B cell (primary cell): ENCODE data around the gene FAM162A. TPM values are rescaled to one million over a fixed set of nuclear protein-coding genes. Genes with fewer than 3 reads are reported as not detected.
A peak's percentile ranks its signal among the peaks of the same experiment; 100 is the strongest.

Experiments used
- ATAC-seq: fragments of 200-7000 bp; cut with Tn5 transposase; one replicate; pipeline ENCODE4 v1.10.0; 2021; ENCODE audit warnings: low read depth, mild to moderate bottlenecking, moderate number of reproducible peaks, moderate library complexity
- CTCF ChIA-PET: fragments of 350-600 bp; sonication (Branson Sonifier 250); formaldehyde crosslinking; loops from one replicate; lab custom pipeline; 2021; ENCODE audit warnings: antibody characterized with exemption, inconsistent platforms; lab: Charles Lee
- POLR2A ChIA-PET: fragments of 350-600 bp; sonication (Branson Sonifier 250); formaldehyde crosslinking; loops from one replicate; lab custom pipeline; 2021; ENCODE audit warnings: antibody characterized with exemption; lab: Charles Lee
- DNase-seq: peaks from one replicate; pipeline ENCODE4 v3.0.0; 2013
- H2AFZ ChIP-seq: 2 replicates; pipeline ENCODE4 v1.6.1; 2012; ENCODE audit warnings: mild to moderate bottlenecking, low read depth, low read length; ENCODE audit not compliant: insufficient read depth, poor library complexity, severe bottlenecking
- H3K27ac ChIP-seq, 2 donors: 1 replicate in 1 of 2; 2 replicates in 1 of 2; pipeline ENCODE4 v1.5.1; 2012 to 2013; ENCODE audit warnings: low read length in 2 of 2, mild to moderate bottlenecking in 2 of 2, moderate library complexity in 1 of 2
- H3K27me3 ChIP-seq, 4 experiments: fragments of 200-600 bp in 1 of 4; sonication (generic) in 1 of 4; replicated peaks in 1 of 4; 1 replicate in 2 of 4; 2 replicates in 2 of 4; pipeline versions ENCODE4 v1.6.1 to v1.7.0; 2013 to 2016; ENCODE audit warnings: low read length in 3 of 4, mild to moderate bottlenecking in 2 of 4, mixed read lengths in 1 of 4, moderate library complexity in 1 of 4; ENCODE audit not compliant: insufficient read depth in 4 of 4, control insufficient read depth in 3 of 4; ENCODE audit errors: control extremely low read depth in 1 of 4
- H3K36me3 ChIP-seq, 2 experiments: replicated peaks in 1 of 2; 1 replicate in 1 of 2; 2 replicates in 1 of 2; pipeline versions ENCODE4 v1.6.1 to v1.7.1; 2013; ENCODE audit warnings: low read length in 1 of 2; ENCODE audit not compliant: insufficient read depth in 2 of 2, control insufficient read depth in 1 of 2; ENCODE audit errors: control extremely low read depth in 1 of 2, extremely low read depth in 1 of 2
- H3K4me1 ChIP-seq, 2 donors: fragments of 200-600 bp in 1 of 2; sonication (generic) in 1 of 2; 1 replicate in 1 of 2; 2 replicates in 1 of 2; pipeline versions ENCODE4 v1.5.1 to v1.6.1; 2013 to 2017; ENCODE audit warnings: low read length in 2 of 2; ENCODE audit not compliant: control insufficient read depth in 2 of 2, insufficient read depth in 2 of 2
- H3K4me2 ChIP-seq: replicated peaks from 2 replicates; pipeline ENCODE3; 2012; ENCODE audit warnings: mild to moderate bottlenecking, low read depth, low read length; ENCODE audit not compliant: poor library complexity, severe bottlenecking
- H3K4me3 ChIP-seq, 5 experiments: fragments of 200-600 bp in 1 of 5; sonication (generic) in 1 of 5; 1 replicate in 3 of 5; 2 replicates in 2 of 5; pipeline versions ENCODE4 v1.5.1 to v1.7.0; 2011 to 2016; ENCODE audit warnings: low read length in 4 of 5, mild to moderate bottlenecking in 4 of 5, low read depth in 2 of 5, control low read depth in 1 of 5, moderate library complexity in 1 of 5; ENCODE audit not compliant: insufficient read depth in 1 of 5; ENCODE audit errors: control extremely low read depth in 1 of 5, extremely low read depth in 1 of 5
- H3K79me2 ChIP-seq: fragments of 200-600 bp; sonication (generic); one replicate; pipeline ENCODE4 v1.6.0; 2016; ENCODE audit warnings: low read length; ENCODE audit not compliant: control insufficient read depth, insufficient read depth
- H3K9ac ChIP-seq: fragments of 200-600 bp; sonication (generic); 2 replicates; pipeline ENCODE4 v1.6.1; 2017; ENCODE audit warnings: mild to moderate bottlenecking, low read length, moderate library complexity
- H3K9me3 ChIP-seq, 3 donors: one replicate each; pipeline versions ENCODE4 v1.6.1 to v1.7.1; 2013; ENCODE audit warnings: low read length in 2 of 3; ENCODE audit not compliant: control insufficient read depth in 2 of 3, insufficient read depth in 1 of 3; ENCODE audit errors: control extremely low read depth in 1 of 3
- H4K20me1 ChIP-seq: 2 replicates; pipeline ENCODE4 v1.6.0; 2012; ENCODE audit warnings: mild to moderate bottlenecking, low read length; ENCODE audit not compliant: insufficient read depth, control insufficient read depth, poor library complexity, severe bottlenecking
- H3K27ac Mint-ChIP-seq: one replicate; pipeline ENCODE4 v1.8.0; 2021; ENCODE audit warnings: mixed read lengths
- H3K27me3 Mint-ChIP-seq: one replicate; pipeline ENCODE4 v1.8.0; 2021; ENCODE audit warnings: mixed read lengths
- H3K4me1 Mint-ChIP-seq: one replicate; pipeline ENCODE4 v1.8.0; 2021; ENCODE audit warnings: mixed read lengths
- H3K4me3 Mint-ChIP-seq: one replicate; pipeline ENCODE4 v1.8.0; 2021; ENCODE audit warnings: mixed read lengths
- H3K9me3 Mint-ChIP-seq: one replicate; pipeline ENCODE4 v1.8.0; 2022; ENCODE audit warnings: mixed read lengths; ENCODE audit not compliant: insufficient read depth
- EZH2 ChIP-seq: IDR thresholded peaks from 2 replicates; pipeline ENCODE4 v1.6.1; 2012; ENCODE audit warnings: borderline replicate concordance, low read depth, mild to moderate bottlenecking, moderate library complexity, low read length; ENCODE audit not compliant: insufficient read depth, poor library complexity, severe bottlenecking
- WGBS: methylation state at CpG from one replicate; pipeline ENCODE4 v1.1.5; 2013; ENCODE audit warnings: missing lambda C conversion rate; ENCODE audit not compliant: insufficient coverage; 5-methylcytosine and 5-hydroxymethylcytosine counted together
- intact Hi-C: fragments of 100-400 bp; cut with micrococcal nuclease; formaldehyde crosslinking; loops from one replicate; pipeline ENCODE4 v1.10.0; 2022
- polyA plus RNA-seq: library from polyadenylated mRNA; depleted of rRNA; stranded (reverse); fragments of >200 nt; gene quantifications from 2 replicates; pipeline ENCODE4 v1.2.3, GENCODE V29; 2012
- total RNA-seq, 2 donors: library from RNA; stranded (reverse); fragments of 120-200 nt in 1 of 2; gene quantifications; 1 replicate in 1 of 2; 2 replicates in 1 of 2; pipeline versions ENCODE4 v1.2.3 to v1.2.4, GENCODE V29; 2013 to 2022
- TF ChIP-seq, protein P1 (sequence below): fragments of 200-600 bp; IDR thresholded peaks from one replicate; pipeline ENCODE4 v1.8.0; 2022; ENCODE audit warnings: antibody characterized with exemption, mild to moderate bottlenecking

FAM162A gene
- total and polyA plus RNA-seq, 2 donors (not counting 1 experiment from before 2014, with no cell fraction given) = 10.9 to 17.5 TPM

DNA sequence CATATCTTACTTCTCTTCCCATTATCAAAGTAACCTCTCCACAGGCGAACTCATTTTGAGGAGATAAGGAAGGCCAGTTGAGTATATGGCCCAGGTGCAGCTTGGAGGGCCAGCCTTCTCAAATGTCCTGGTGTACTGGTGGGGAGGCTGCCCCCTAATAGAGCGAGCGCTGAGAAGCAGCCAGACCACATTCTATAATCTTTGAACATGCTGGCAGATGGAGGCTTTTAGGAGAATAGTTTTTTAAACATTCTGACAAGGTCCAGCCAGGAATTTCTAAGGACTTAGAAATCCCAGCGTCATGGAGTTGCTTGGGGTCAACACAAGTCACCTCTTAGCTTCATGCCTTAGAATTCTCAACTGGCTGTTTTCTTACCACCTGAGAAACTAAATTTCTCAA is 26.1 kb downstream of the FAM162A start:
- H3K9ac ChIP-seq = peak overlapping the region; percentile 59
- no peaks in the 10 kb centered on the region for H4K20me1 ChIP-seq
- H3K36me3 ChIP-seq = peaks cover 2 to 35% of the 10 kb centered on the region in 2 experiments
- Mint-ChIP-seq H3K9me3 (no peaks in the 10 kb centered on the region), H3K27me3 (no peaks in the 10 kb centered on the region), H3K27ac (peak overlapping the region; percentile 92), H3K4me3 (peak overlapping the region; percentile 73), H3K4me1 (peaks cover 47% of the 10 kb centered on the region)
- H3K79me2 ChIP-seq = peaks cover 51% of the 10 kb centered on the region
- intact Hi-C loops = no loop called here
- peak overlapping the region; percentile 76 for H2AFZ ChIP-seq
- H3K4me3 ChIP-seq = no peak overlapping the region
- ChIA-PET CTCF (interaction anchor here (0.9 to 3.3 kb wide), 4 partner anchors 17 to 25 kb away, joined by 3 to 18 read pairs (median 10); partner anchors contain the start of genes FAM162A and MIX23), POLR2A (interaction anchor here (0.8 to 1.2 kb wide), 2 partner anchors 25 to 26 kb away, joined by 3 to 6 read pairs; partner anchors contain the start of gene FAM162A)
- no peak for ATAC-seq
- TF ChIP-seq EZH2 = no peak
- TF ChIP-seq, protein P1, sequence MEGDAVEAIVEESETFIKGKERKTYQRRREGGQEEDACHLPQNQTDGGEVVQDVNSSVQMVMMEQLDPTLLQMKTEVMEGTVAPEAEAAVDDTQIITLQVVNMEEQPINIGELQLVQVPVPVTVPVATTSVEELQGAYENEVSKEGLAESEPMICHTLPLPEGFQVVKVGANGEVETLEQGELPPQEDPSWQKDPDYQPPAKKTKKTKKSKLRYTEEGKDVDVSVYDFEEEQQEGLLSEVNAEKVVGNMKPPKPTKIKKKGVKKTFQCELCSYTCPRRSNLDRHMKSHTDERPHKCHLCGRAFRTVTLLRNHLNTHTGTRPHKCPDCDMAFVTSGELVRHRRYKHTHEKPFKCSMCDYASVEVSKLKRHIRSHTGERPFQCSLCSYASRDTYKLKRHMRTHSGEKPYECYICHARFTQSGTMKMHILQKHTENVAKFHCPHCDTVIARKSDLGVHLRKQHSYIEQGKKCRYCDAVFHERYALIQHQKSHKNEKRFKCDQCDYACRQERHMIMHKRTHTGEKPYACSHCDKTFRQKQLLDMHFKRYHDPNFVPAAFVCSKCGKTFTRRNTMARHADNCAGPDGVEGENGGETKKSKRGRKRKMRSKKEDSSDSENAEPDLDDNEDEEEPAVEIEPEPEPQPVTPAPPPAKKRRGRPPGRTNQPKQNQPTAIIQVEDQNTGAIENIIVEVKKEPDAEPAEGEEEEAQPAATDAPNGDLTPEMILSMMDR = no peak
- peak overlapping the region; percentile 73 to 87 for H3K27ac ChIP-seq
- peak overlapping the region; percentile 71 for H3K4me2 ChIP-seq
- DNase-seq = no peak
- H3K27me3 ChIP-seq = no peaks in the 10 kb centered on the region
- WGBS = no CpG with 5 or more reads among the region's 4 CpGs
- peaks cover 24 to 41% of the 10 kb centered on the region in 2 donors for H3K4me1 ChIP-seq
- no peaks in the 10 kb centered on the region for H3K9me3 ChIP-seq

DNA sequence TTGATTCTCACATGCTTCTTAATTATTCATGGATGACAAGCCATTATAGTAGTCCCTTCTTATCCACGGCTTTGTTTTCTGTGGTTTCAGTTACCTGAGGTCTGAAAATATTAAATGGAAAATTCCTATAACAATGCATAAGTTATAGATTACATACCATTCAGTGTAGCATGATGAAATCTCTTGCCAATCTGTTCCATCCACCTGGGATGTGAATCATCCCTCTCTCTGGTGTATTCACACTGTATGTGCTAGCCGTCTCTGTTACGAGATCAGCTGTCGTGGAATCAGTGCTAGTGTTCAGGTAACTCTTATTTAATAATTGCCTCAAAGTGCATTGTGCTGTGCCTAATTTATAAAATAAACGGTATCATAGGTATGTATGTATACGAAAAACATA is 26.7 kb downstream of the FAM162A start:
- H3K4me3 ChIP-seq = no peak overlapping the region
- H4K20me1 ChIP-seq = no peaks in the 10 kb centered on the region
- peaks cover 28 to 45% of the 10 kb centered on the region in 2 donors for H3K4me1 ChIP-seq
- no CpG with 5 or more reads among the region's 6 CpGs for WGBS
- H3K27ac ChIP-seq = peak overlapping the region in 1 of 2 donors; percentile 87
- H3K27me3 ChIP-seq = no peaks in the 10 kb centered on the region
- Mint-ChIP-seq H3K27me3 (no peaks in the 10 kb centered on the region), H3K27ac (peak overlapping the region; percentile 16), H3K9me3 (no peaks in the 10 kb centered on the region), H3K4me3 (no peak overlapping the region), H3K4me1 (peaks cover 50% of the 10 kb centered on the region)
- intact Hi-C loops = no loop called here
- H3K36me3 ChIP-seq = peaks cover 2 to 30% of the 10 kb centered on the region in 2 experiments
- no peaks in the 10 kb centered on the region for H3K9me3 ChIP-seq
- TF ChIP-seq EZH2 = no peak
- TF ChIP-seq, protein P1 = no peak
- peaks cover 51% of the 10 kb centered on the region for H3K79me2 ChIP-seq
- ATAC-seq = no peak
- no peak overlapping the region for H2AFZ ChIP-seq
- POLR2A ChIA-PET = no interaction called here
- CTCF ChIA-PET = interaction anchor here (0.7 to 3.3 kb wide), 3 partner anchors 18 to 531 kb away, joined by 3 to 16 read pairs (median 4); partner anchors contain the start of genes FAM162A and MIX23
- no peak overlapping the region for H3K9ac ChIP-seq
- DNase-seq = no peak
- H3K4me2 ChIP-seq = no peak overlapping the region
